ENCODE data around the gene GRP. TPM values are rescaled to one million over a fixed set of nuclear protein-coding genes. Genes with fewer than 3 reads are reported as not detected.

The GRP gene
- total RNA-seq, 4 donors from 2014 or later: not detected

- no peak overlapping the region for H3K4me3 ChIP-seq
- DNase-seq: no peak
- H3K9me3 ChIP-seq: no peaks in the 10 kb centered on the region
- no peaks in the 10 kb centered on the region for H3K36me3 ChIP-seq
- 28 to 38% methylated on average over 5 to 14 of the region's 14 CpGs for WGBS, 2 donors (ENCODE audit: low coverage in 1 of 2)
- TF ChIP-seq EP300 (IDR thresholded peaks at IDR 0.05; ENCODE audit: low read depth): no peak
- no peak for TF ChIP-seq CTCF (IDR thresholded peaks at IDR 0.05)
- TF ChIP-seq POLR2AphosphoS5 (IDR thresholded peaks at IDR 0.05): no peak
- no peak for TF ChIP-seq POLR2A (IDR thresholded peaks at IDR 0.05)
- no peak overlapping the region for H3K27ac ChIP-seq
- in situ Hi-C loops (cut with MboI; ENCODE audit: low pct_ligation_motif_present in 1 of 4, low pct_unique_long_range_greater_than_20kb in 1 of 4, low sequenced_read_pairs in 3 of 4) (no loop called here), intact Hi-C loops (cut with DNase I; ENCODE audit: low total_unique reads) (no loop called here)
- peaks cover 7 to 28% (median 19%) of the 10 kb centered on the region in 4 donors for H3K4me1 ChIP-seq
- H3K27me3 ChIP-seq: peaks cover 100% of the 10 kb centered on the region
These were observed 51.8 kb downstream of the GRP start for GRCh38 chr18:59271606-59272220.

GRCh38 chr18:59272221-59272888 lies 52.4 kb downstream of the GRP start:
- TF ChIP-seq CTCF (IDR thresholded peaks at IDR 0.05): no peak
- TF ChIP-seq POLR2A (IDR thresholded peaks at IDR 0.05): no peak
- TF ChIP-seq EP300 (IDR thresholded peaks at IDR 0.05; ENCODE audit: low read depth): no peak
- no peak for TF ChIP-seq POLR2AphosphoS5 (IDR thresholded peaks at IDR 0.05)

GRCh38 chr18:59272891-59273758 lies 53.2 kb downstream of the GRP start, which contains the start of gene RAX:
TSS of gene RAX (minus strand) at chr18:59273454. CDS start at chr18:59273206, 248 bp downstream.
- DNase-seq: no peak
- peaks cover 7 to 28% (median 17%) of the 10 kb centered on the region in 4 donors for H3K4me1 ChIP-seq
- peak within 1 kb of the TSS in 2 of 4 donors; percentile 7 to 40 for H3K4me3 ChIP-seq
- WGBS, 2 donors (ENCODE audit: low coverage in 1 of 2): 39% methylated on average over 81 of the region's 88 CpGs; no CpG with 5 or more reads in 1 of the 2 donors
- H3K9me3 ChIP-seq: no peaks in the 10 kb centered on the region
- in situ Hi-C loops (cut with MboI; ENCODE audit: low pct_ligation_motif_present in 1 of 4, low pct_unique_long_range_greater_than_20kb in 1 of 4, low sequenced_read_pairs in 3 of 4): no loop called here
- TF ChIP-seq POLR2AphosphoS5 (IDR thresholded peaks at IDR 0.05) (no peak), CTCF (IDR thresholded peaks at IDR 0.05) (no peak), EP300 (IDR thresholded peaks at IDR 0.05; ENCODE audit: low read depth) (no peak), POLR2A (IDR thresholded peaks at IDR 0.05) (no peak)
- H3K36me3 ChIP-seq: no peaks in the 10 kb centered on the region
- H3K27ac ChIP-seq: no peak within 1 kb of the TSS
- peaks cover 98% of the 10 kb centered on the region for H3K27me3 ChIP-seq
- intact Hi-C loops (cut with DNase I; ENCODE audit: low total_unique reads): no loop called here

More at GRCh38 chr18:59272221-59272888, 52.4 kb downstream of the GRP start:
- Histone ChIP-seq H3K36me3 (no peaks in the 10 kb centered on the region), H3K4me1 (peaks cover 7 to 28% (median 19%) of the 10 kb centered on the region in 4 donors), H3K27me3 (peaks cover 99% of the 10 kb centered on the region), H3K4me3 (peak overlapping the region in 1 of 4 donors; percentile 40), H3K9me3 (no peaks in the 10 kb centered on the region), H3K27ac (no peak overlapping the region)
- in situ Hi-C loops (cut with MboI; ENCODE audit: low pct_ligation_motif_present in 1 of 4, low pct_unique_long_range_greater_than_20kb in 1 of 4, low sequenced_read_pairs in 3 of 4): no loop called here
- DNase-seq: no peak
- intact Hi-C loops (cut with DNase I; ENCODE audit: low total_unique reads): no loop called here
- 17 to 20% methylated on average over 1 to 26 of the region's 52 CpGs for WGBS, 2 donors (ENCODE audit: low coverage in 1 of 2)

Data from transverse colon (tissue), 4 donors.